IMR-90 (cell line): ENCODE results near the gene ZFP36. TPM values are rescaled to one million over a fixed set of nuclear protein-coding genes. Genes with fewer than 3 reads are reported as not detected.

ENCODE experiments used
- ATAC-seq: fragments of 200-7000 bp; cut with Tn5 transposase; 2 replicates; pipeline ENCODE4 v1.9.1; 2020; ENCODE audit warnings: low read depth, mild to moderate bottlenecking, moderate library complexity
- BruUV-seq: library from RNA; stranded (reverse); fragments of 400-500 nt; replicated peaks from 2 replicates; lab custom pipeline; 2021; lab: Mats Ljungman, UMichigan
- CTCF ChIA-PET: fragments of 300-600 bp; formaldehyde crosslinking; extraction: SDS; loops from one replicate; lab custom pipeline; 2021; ENCODE audit warnings: antibody characterized with exemption; lab: Yijun Ruan, JAX
- POLR2A ChIA-PET: fragments of 300-600 bp; sonication (Branson Sonifier 250); formaldehyde crosslinking; loops from one replicate; lab custom pipeline; 2022; ENCODE audit warnings: antibody characterized with exemption; ENCODE audit not compliant: unreplicated experiment; lab: Charles Lee
- DNase-seq: peaks from one replicate; pipeline ENCODE4 v3.0.0; 2013
- H2AFZ ChIP-seq: replicated peaks from 2 replicates; pipeline ENCODE3; 2013; ENCODE audit warnings: low read length, mild to moderate bottlenecking; ENCODE audit not compliant: poor library complexity
- H2AK5ac ChIP-seq: 2 replicates; pipeline ENCODE4 v1.6.1; 2013; ENCODE audit warnings: low read depth, low read length, inconsistent platforms
- H2AK9ac ChIP-seq: replicated peaks from 2 replicates; pipeline ENCODE3; 2013; ENCODE audit warnings: mild to moderate bottlenecking, low read depth, low read length, moderate library complexity; ENCODE audit not compliant: poor library complexity
- H2BK120ac ChIP-seq: 2 replicates; pipeline ENCODE4 v1.6.1; 2013; ENCODE audit warnings: low read depth, low read length, inconsistent platforms
- H2BK15ac ChIP-seq: 3 replicates; pipeline ENCODE4 v1.6.1; 2013; ENCODE audit warnings: low read depth, low read length, inconsistent platforms
- H2BK20ac ChIP-seq: 2 replicates; pipeline ENCODE4 v1.6.1; 2013; ENCODE audit warnings: low read depth, mild to moderate bottlenecking, inconsistent platforms, low read length, moderate library complexity
- H2BK5ac ChIP-seq: 2 replicates; pipeline ENCODE4 v1.6.1; 2013; ENCODE audit warnings: mild to moderate bottlenecking, low read depth, low read length, inconsistent platforms; ENCODE audit not compliant: poor library complexity, severe bottlenecking
- H3K14ac ChIP-seq: replicated peaks from 2 replicates; pipeline ENCODE4 v1.6.1; 2013; ENCODE audit warnings: low read depth, low read length, inconsistent platforms
- H3K18ac ChIP-seq: 2 replicates; pipeline ENCODE4 v1.6.1; 2013; ENCODE audit warnings: low read depth, low read length, control low read depth
- H3K23ac ChIP-seq: 2 replicates; pipeline ENCODE4 v1.6.1; 2013; ENCODE audit warnings: low read depth, low read length, inconsistent platforms
- H3K27ac ChIP-seq: 2 replicates; pipeline ENCODE4 v1.5.1; 2013; ENCODE audit warnings: mild to moderate bottlenecking, control low read depth, low read length; ENCODE audit not compliant: insufficient read depth
- H3K27me3 ChIP-seq: 2 replicates; pipeline ENCODE4 v1.6.1; 2013; ENCODE audit warnings: low read length; ENCODE audit not compliant: control insufficient read depth, insufficient read depth
- H3K36me3 ChIP-seq: 2 replicates; pipeline ENCODE4 v1.6.1; 2013; ENCODE audit warnings: low read length, mixed read lengths; ENCODE audit not compliant: control insufficient read depth, insufficient read depth
- H3K4ac ChIP-seq: 2 replicates; pipeline ENCODE4 v1.6.1; 2013; ENCODE audit warnings: low read depth, low read length, inconsistent platforms
- H3K4me1 ChIP-seq: 2 replicates; pipeline ENCODE4 v1.6.1; 2013; ENCODE audit warnings: low read length, mixed read lengths; ENCODE audit not compliant: control insufficient read depth, insufficient read depth
- H3K4me2 ChIP-seq: 2 replicates; pipeline ENCODE4 v1.6.1; 2013; ENCODE audit warnings: low read depth, mild to moderate bottlenecking, control low read depth, low read length, moderate library complexity
- H3K4me3 ChIP-seq: 2 replicates; pipeline ENCODE4 v1.5.1; 2013; ENCODE audit warnings: low read depth, mild to moderate bottlenecking, control low read depth, low read length, moderate library complexity; ENCODE audit not compliant: insufficient read depth
- H3K56ac ChIP-seq: 2 replicates; pipeline ENCODE4 v1.6.1; 2013; ENCODE audit warnings: low read length, inconsistent platforms; ENCODE audit not compliant: insufficient read depth; ENCODE audit errors: extremely low read depth
- H3K79me1 ChIP-seq, 2 experiments: 2 replicates each; pipeline ENCODE4 v1.6.1; 2013; ENCODE audit warnings: low read length in 2 of 2, inconsistent platforms in 1 of 2, low read depth in 1 of 2
- H3K9ac ChIP-seq: 2 replicates; pipeline ENCODE4 v1.6.1; 2013; ENCODE audit warnings: low read depth, low read length, control low read depth
- H3K9me1 ChIP-seq: 2 replicates; pipeline ENCODE4 v1.6.1; 2013; ENCODE audit warnings: low read length, inconsistent platforms; ENCODE audit not compliant: insufficient read depth
- H3K9me3 ChIP-seq: 2 replicates; pipeline ENCODE4 v1.6.1; 2013; ENCODE audit warnings: low read length; ENCODE audit not compliant: control insufficient read depth, insufficient read depth
- H4K20me1 ChIP-seq: 2 replicates; pipeline ENCODE4 v1.6.1; 2013; ENCODE audit warnings: low read length, inconsistent platforms; ENCODE audit not compliant: insufficient read depth
- H4K5ac ChIP-seq: 2 replicates; pipeline ENCODE4 v1.6.1; 2013; ENCODE audit warnings: mild to moderate bottlenecking, low read depth, low read length, control low read depth
- H4K8ac ChIP-seq, 2 experiments: 2 replicates each; pipeline ENCODE4 v1.6.1; 2013; ENCODE audit warnings: low read depth in 2 of 2, low read length in 2 of 2, control low read depth in 1 of 2, inconsistent platforms in 1 of 2
- H4K91ac ChIP-seq: 2 replicates; pipeline ENCODE4 v1.6.1; 2013; ENCODE audit warnings: low read depth, low read length, inconsistent platforms; ENCODE audit not compliant: insufficient read depth
- RFX5 ChIP-seq: IDR thresholded peaks from 2 replicates; pipeline ENCODE4 v1.8.0; 2012; ENCODE audit warnings: low read depth, mild to moderate bottlenecking, low read length, moderate library complexity
- WGBS, 2 experiments: methylation state at CpG; one replicate each; pipeline versions ENCODE4 v1.1.5 to v1.1.7; 2013; ENCODE audit warnings: missing lambda C conversion rate in 2 of 2; ENCODE audit not compliant: insufficient read length in 1 of 2; ENCODE audit errors: extremely low coverage in 2 of 2; 5-methylcytosine and 5-hydroxymethylcytosine counted together
- dilution Hi-C: fragments of 300-500 bp; cut with HindIII; formaldehyde crosslinking; loops from one replicate; pipeline ENCODE4 v1.14.3; 2018; ENCODE audit warnings: low sequenced_read_pairs; ENCODE audit not compliant: unreplicated experiment
- in situ Hi-C: fragments of 300-500 bp; cut with MboI; formaldehyde crosslinking; loops from 3 replicates; pipeline ENCODE4 v1.14.3; 2019; ENCODE audit warnings: low sequenced_read_pairs, inconsistent platforms, mixed read lengths
- intact Hi-C: fragments of 100-400 bp; cut with micrococcal nuclease; formaldehyde crosslinking; loops from 2 replicates; pipeline ENCODE4 v1.10.0; 2022
- polyA plus RNA-seq, 3 experiments: library from polyadenylated mRNA; depleted of rRNA; stranded (reverse); fragments of >200 nt; gene quantifications; 2 replicates each; pipeline ENCODE4 v1.2.3, GENCODE V29; 2012; ENCODE audit warnings: low replicate concordance in 1 of 3
- total RNA-seq: library from RNA; depleted of rRNA; stranded (reverse); fragments of >200 nt; gene quantifications from 2 replicates; pipeline ENCODE4 v1.2.3, GENCODE V29; 2012
- TF ChIP-seq, protein P1 (sequence below): fragments of 150-350 bp; IDR thresholded peaks from 2 replicates; pipeline ENCODE4 v1.6.1; 2017; ENCODE audit warnings: mild to moderate bottlenecking, antibody characterized with exemption, low read length, low read depth

Gene ZFP36
- total and polyA plus RNA-seq, 2 of the 4 experiments (the other 2 are of a cell fraction) = 1.4 to 45.0 TPM

DNA sequence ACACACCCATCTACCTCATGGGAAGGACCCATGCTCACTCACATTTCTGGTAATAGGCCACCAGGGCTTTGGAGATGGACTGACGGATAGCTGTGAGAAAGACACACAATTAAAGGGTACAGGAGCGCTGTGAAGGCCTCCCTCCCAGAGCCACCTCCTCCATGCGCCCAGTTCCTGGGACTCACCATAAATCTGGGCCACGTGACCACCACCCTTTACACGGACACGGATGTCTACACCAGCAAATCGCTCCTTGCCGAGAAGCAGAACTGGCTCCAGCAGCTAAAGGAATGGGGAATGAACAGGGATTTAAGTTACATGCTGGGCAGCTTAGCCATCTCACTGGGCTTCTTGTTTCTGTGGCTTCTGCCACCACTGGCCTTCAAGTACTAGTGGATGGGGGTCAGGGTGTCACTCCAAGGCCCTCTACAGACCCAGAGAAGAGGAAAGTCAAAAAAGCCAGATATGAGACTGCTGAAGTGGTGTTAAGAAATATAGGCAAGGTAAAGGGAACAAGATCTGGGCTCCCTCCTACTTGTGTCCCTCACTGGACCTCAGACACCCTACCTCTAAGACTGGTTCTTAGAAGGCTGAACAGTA lies 26.9 kb downstream of the ZFP36 start:
- no peak overlapping the region for H3K4me3 ChIP-seq
- no peak overlapping the region for H3K9ac ChIP-seq

More for the DNA sequence above, 26.9 kb downstream of the ZFP36 start:
- Histone ChIP-seq H2AK9ac (no peak overlapping the region), H2BK120ac (no peak overlapping the region), H3K4me2 (no peak overlapping the region), H2BK20ac (no peak overlapping the region), H3K79me1 (peaks cover 22 to 47% of the 10 kb centered on the region in 2 experiments), H4K20me1 (peaks cover 39% of the 10 kb centered on the region), H2BK15ac (no peak overlapping the region), H3K4me1 (peaks cover 17% of the 10 kb centered on the region), H2AK5ac (no peak overlapping the region), H4K8ac (no peak overlapping the region), H4K5ac (no peak overlapping the region), H3K27ac (no peak overlapping the region), H3K36me3 (peaks cover 23% of the 10 kb centered on the region), H3K14ac (no peak overlapping the region), H3K56ac (no peak overlapping the region), H3K9me1 (peaks cover 5% of the 10 kb centered on the region), H3K18ac (no peak overlapping the region), H3K27me3 (no peaks in the 10 kb centered on the region), H3K23ac (no peak overlapping the region), H3K9me3 (no peaks in the 10 kb centered on the region), H3K4ac (no peak overlapping the region), H2BK5ac (no peak overlapping the region), H4K91ac (no peak overlapping the region), H2AFZ (peak overlapping the region; percentile 5)
- ATAC-seq = no peak
- dilution Hi-C loops (no loop called here), intact Hi-C loops (no loop called here), in situ Hi-C loops (loop anchor here (25.0 kb wide), 1 partner anchor 404 kb away; the partner anchor contains the start of genes DYRK1B and FBL)
- BruUV-seq = no TSS peak
- no peak for DNase-seq
- CTCF ChIA-PET = no interaction called here
- no peak for TF ChIP-seq RFX5
- TF ChIP-seq, protein P1, sequence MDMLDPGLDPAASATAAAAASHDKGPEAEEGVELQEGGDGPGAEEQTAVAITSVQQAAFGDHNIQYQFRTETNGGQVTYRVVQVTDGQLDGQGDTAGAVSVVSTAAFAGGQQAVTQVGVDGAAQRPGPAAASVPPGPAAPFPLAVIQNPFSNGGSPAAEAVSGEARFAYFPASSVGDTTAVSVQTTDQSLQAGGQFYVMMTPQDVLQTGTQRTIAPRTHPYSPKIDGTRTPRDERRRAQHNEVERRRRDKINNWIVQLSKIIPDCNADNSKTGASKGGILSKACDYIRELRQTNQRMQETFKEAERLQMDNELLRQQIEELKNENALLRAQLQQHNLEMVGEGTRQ = no peak
- 100% methylated on average over 4 of the region's 8 CpGs; no CpG with 5 or more reads in 1 of the 2 experiments for WGBS, 2 experiments
- POLR2A ChIA-PET = no interaction called here
